ENCODE results near the gene SWT1.
"Not testable (repeated sequence)": the region's sequence is repeated elsewhere in the genome, so short reads cannot be mapped to it uniquely, and the experiment has no call there.

Gene SWT1

DNA sequence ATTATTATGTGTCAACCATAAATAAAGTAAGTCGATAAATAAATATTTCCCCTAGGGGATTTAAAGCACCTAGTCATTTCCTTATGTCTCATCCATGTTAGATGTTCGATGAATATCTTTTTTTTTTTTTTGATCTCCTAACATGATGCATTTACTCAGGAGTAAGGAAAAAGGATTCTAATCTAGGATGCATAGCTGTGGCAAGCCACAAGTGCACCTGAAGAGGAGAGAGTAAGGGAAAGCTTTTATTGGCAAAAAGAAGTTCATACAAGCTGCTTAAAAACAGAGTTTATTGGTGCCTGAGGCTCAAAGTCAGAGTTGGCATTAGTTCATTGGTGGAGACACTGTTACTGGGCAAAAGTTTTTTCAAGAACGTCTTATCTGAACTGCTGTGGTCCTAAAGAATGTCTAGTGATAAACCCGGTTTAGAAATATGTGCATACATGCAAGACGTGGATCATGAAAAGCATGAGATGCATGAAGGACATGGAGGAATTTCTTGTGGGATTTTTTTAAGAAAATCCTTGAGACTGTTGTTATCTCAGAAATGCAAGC is 51.7 kb downstream of the SWT1 start:
- DNase-seq, result no peak
- no peaks in the 10 kb centered on the region for H3K27me3 Mint-ChIP-seq
- H3K4me3 Mint-ChIP-seq, result no peak overlapping the region
- peaks cover 8% of the 10 kb centered on the region for H3K9me3 Mint-ChIP-seq
- H3K27ac Mint-ChIP-seq, result no peak overlapping the region
- H3K36me3 Mint-ChIP-seq, result peaks cover 7% of the 10 kb centered on the region
- H3K4me1 Mint-ChIP-seq, result no peaks in the 10 kb centered on the region
- CTCF ChIA-PET, result no interaction called here

DNA sequence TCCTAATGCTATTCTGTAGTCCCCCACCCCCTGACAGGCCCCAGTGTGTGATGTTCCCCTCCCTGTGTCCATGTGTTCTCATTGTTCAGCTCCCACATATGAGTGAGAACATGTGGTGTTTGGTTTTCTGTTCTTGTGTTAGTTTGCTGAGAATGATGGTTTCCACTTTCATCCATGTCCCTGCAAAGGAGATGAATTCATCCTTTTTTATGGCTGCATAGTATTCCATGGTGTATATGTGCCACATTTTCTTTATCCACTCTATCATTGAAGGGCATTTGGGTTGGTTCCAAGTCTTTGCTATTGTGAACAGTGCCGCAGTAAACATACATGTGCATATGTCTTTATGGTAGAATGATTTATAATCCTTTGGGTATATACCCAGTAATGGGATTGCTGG is 52.4 kb downstream of the SWT1 start:
- H3K4me1 Mint-ChIP-seq, H3K27ac Mint-ChIP-seq, CTCF ChIA-PET, H3K9me3 Mint-ChIP-seq, H3K4me3 Mint-ChIP-seq, H3K27me3 Mint-ChIP-seq, DNase-seq, H3K36me3 Mint-ChIP-seq: not testable (repeated sequence)

DNA sequence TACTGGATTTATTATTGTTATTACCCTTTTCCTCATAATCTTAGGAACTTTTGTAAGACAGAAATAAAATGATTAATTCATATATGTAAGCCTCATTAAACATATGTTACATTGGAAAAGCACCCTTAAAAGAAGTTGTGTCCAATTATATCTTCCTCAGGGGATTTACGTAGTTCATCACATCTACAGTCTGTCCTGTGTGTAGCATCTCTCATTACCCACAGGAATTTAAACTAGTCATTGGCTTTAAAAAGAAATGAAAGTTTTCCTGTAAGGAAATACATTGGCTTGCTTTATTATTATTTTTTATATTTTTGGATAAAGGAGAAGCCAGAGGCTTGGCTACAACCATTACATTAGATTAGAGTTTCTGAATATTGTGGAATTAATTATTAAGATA is 56.1 kb downstream of the SWT1 start:
- Mint-ChIP-seq H3K4me3 (no peak overlapping the region), H3K36me3 (peaks cover 7% of the 10 kb centered on the region), H3K27me3 (no peaks in the 10 kb centered on the region), H3K27ac (no peak overlapping the region), H3K9me3 (peaks cover 8% of the 10 kb centered on the region), H3K4me1 (no peaks in the 10 kb centered on the region)
- DNase-seq, result no peak
- CTCF ChIA-PET, result no interaction called here

DNA sequence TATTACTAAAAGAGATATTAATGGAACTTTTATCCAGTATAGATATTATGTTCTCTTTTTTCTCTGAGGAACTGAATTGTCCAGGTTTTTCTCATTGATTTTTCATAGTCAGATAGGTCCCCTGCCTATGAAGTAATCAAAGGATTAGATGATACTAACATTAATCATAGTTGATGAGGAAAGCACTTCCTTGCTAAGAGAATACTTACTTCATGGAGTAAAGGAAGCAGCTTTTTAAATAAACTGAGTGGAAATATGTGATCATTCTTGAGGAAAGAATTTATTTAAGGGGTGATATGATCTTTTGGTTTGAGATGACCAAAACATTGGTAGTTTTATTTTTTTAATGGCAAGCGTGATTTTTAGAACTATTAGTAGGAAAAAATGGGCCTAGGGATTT is 58.9 kb downstream of the SWT1 start:
- DNase-seq, result no peak
- Mint-ChIP-seq H3K27ac (no peak overlapping the region), H3K4me3 (no peak overlapping the region), H3K36me3 (no peaks in the 10 kb centered on the region), H3K27me3 (no peaks in the 10 kb centered on the region), H3K4me1 (no peaks in the 10 kb centered on the region), H3K9me3 (no peaks in the 10 kb centered on the region)
- CTCF ChIA-PET, result no interaction called here

DNA sequence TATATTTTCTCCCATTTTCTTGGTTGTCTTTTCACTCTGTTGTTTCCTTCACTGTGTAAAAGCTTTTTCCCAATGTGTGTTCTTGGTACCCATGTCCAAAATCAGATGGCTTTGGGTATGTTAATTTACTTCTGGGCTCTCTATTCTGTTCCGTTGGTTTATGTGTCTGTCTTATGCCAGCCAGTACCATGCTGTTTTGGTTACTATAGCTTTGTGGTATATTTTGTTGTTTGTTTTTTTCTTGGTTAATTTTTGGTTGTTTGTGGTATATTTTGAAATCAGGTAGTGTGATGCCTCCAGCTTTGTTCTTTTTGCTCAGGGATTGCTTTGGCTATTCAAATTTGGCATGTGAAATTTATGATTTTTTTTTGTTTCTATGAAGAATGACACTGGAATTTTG is 67.2 kb downstream of the SWT1 start:
- Mint-ChIP-seq H3K27me3 (no peaks in the 10 kb centered on the region), H3K4me1 (peaks cover 5% of the 10 kb centered on the region), H3K9me3 (peaks cover 3% of the 10 kb centered on the region), H3K27ac (no peak overlapping the region), H3K36me3 (peaks cover 5% of the 10 kb centered on the region), H3K4me3 (no peak overlapping the region)
- CTCF ChIA-PET, result no interaction called here
- DNase-seq, result no peak

DNA sequence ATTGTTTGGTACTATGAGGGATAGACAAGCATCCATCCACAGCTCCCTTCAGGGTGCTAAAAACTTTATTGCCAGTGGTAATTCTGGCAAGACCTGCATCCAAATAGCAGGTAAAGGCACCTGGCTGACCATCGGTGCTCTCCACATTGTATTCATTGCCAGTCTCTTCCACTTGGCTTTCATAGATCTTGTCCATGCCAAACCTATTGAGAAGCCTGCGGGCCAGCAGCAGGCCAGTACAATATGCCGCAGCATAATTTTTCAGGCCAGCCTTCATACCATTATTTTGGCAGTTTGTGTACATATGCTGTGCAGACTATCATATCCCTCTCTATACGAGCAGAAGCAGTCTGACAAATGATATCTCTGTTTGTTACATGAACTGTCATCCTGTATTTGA is 70.2 kb downstream of the SWT1 start:
- CTCF ChIA-PET, result no interaction called here

GRCh38 chr1:185228979-185229378 is 72.0 kb downstream of the SWT1 start:
- CTCF ChIA-PET, result interaction anchor here (1.1 kb wide), 1 partner anchor 452 kb away, joined by 3 read pairs; no protein-coding TSS in a partner anchor
- Mint-ChIP-seq H3K36me3 (peaks cover 2% of the 10 kb centered on the region), H3K9me3 (peaks cover 3% of the 10 kb centered on the region), H3K27me3 (no peaks in the 10 kb centered on the region), H3K27ac (no peak overlapping the region), H3K4me3 (no peak overlapping the region), H3K4me1 (peaks cover 7% of the 10 kb centered on the region)
- no peak for DNase-seq

More for the DNA sequence above, 70.2 kb downstream of the SWT1 start:
- no peak overlapping the region for H3K4me3 Mint-ChIP-seq
- no peak overlapping the region for H3K27ac Mint-ChIP-seq
- no peaks in the 10 kb centered on the region for H3K27me3 Mint-ChIP-seq
- DNase-seq, result no peak
- H3K9me3 Mint-ChIP-seq, result peaks cover 3% of the 10 kb centered on the region
- peaks cover 5% of the 10 kb centered on the region for H3K36me3 Mint-ChIP-seq
- H3K4me1 Mint-ChIP-seq, result peaks cover 7% of the 10 kb centered on the region

- no peaks in the 10 kb centered on the region for H3K9me3 Mint-ChIP-seq
- H3K4me3 Mint-ChIP-seq, result no peak overlapping the region
- no peaks in the 10 kb centered on the region for H3K27me3 Mint-ChIP-seq
- peaks cover 2% of the 10 kb centered on the region for H3K36me3 Mint-ChIP-seq
- H3K27ac Mint-ChIP-seq, result no peak overlapping the region
- no peak for DNase-seq
- CTCF ChIA-PET, result no interaction called here
- peaks cover 7% of the 10 kb centered on the region for H3K4me1 Mint-ChIP-seq
These were observed 73.0 kb downstream of the SWT1 start for GRCh38 chr1:185229981-185230380.

DNA sequence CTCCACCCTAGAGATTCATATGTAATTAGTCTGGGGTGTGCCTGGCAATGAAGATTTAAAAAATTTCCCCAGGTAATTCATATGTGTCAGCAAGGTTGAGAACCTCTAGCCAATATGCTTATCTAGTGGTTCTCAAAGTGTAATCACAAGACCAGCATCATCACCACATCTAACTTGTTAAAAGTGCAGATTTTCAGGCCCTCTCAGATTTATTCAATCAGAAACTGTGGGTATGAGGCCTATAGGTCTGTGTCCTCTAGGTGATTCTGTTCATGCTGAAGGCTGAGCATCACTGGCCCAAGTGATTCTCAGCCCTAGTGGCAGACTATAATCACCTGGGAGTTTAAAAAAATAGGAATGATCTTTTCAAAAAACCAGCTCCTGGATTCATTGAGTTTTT is 75.9 kb downstream of the SWT1 start:
- peaks cover 7% of the 10 kb centered on the region for H3K4me1 Mint-ChIP-seq
- H3K4me3 Mint-ChIP-seq, result no peak overlapping the region
- CTCF ChIA-PET, result no interaction called here
- no peak for DNase-seq
- peaks cover 8% of the 10 kb centered on the region for H3K9me3 Mint-ChIP-seq
- no peaks in the 10 kb centered on the region for H3K27me3 Mint-ChIP-seq
- no peak overlapping the region for H3K27ac Mint-ChIP-seq
- H3K36me3 Mint-ChIP-seq, result peaks cover 6% of the 10 kb centered on the region

- CTCF ChIA-PET, H3K9me3 Mint-ChIP-seq, H3K27me3 Mint-ChIP-seq, H3K4me1 Mint-ChIP-seq, H3K36me3 Mint-ChIP-seq, H3K27ac Mint-ChIP-seq, H3K4me3 Mint-ChIP-seq, DNase-seq: not testable (repeated sequence)
These were observed 77.2 kb downstream of the SWT1 start for GRCh38 chr1:185234183-185234582.

- H3K27ac Mint-ChIP-seq, H3K9me3 Mint-ChIP-seq, DNase-seq, CTCF ChIA-PET, H3K4me3 Mint-ChIP-seq, H3K36me3 Mint-ChIP-seq, H3K27me3 Mint-ChIP-seq: not testable (repeated sequence)
- H3K4me1 Mint-ChIP-seq, result peaks cover 14% of the 10 kb centered on the region
These were observed 80.2 kb downstream of the SWT1 start for GRCh38 chr1:185237176-185237575.

DNA sequence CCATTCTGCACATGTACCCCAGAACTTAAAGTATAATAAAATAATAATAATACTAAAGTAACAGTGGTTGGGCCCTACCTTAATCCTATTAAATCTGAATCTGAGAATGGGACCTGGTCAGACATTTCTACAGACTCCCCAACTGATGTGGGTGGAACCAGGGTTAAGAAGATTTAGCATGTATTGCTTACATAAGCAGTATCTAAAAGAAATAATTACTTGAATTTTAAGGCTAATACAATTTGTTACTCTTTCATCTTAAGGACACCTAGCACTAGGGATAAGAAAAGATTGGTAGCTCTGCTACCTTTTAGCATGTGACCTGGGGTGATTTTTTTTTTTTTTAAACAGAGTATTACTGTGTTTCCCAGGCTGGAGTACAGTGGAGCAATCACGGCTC is 80.7 kb downstream of the SWT1 start:
- peaks cover 8% of the 10 kb centered on the region for H3K9me3 Mint-ChIP-seq
- CTCF ChIA-PET, result interaction anchor here (1.2 to 3.2 kb wide), 2 partner anchors 70 to 442 kb away, joined by 3 to 33 read pairs; no protein-coding TSS in a partner anchor
- no peak overlapping the region for H3K4me3 Mint-ChIP-seq
- peaks cover 14% of the 10 kb centered on the region for H3K4me1 Mint-ChIP-seq
- no peak overlapping the region for H3K27ac Mint-ChIP-seq
- no peaks in the 10 kb centered on the region for H3K27me3 Mint-ChIP-seq
- DNase-seq, result no peak
- H3K36me3 Mint-ChIP-seq, result peaks cover 6% of the 10 kb centered on the region

GRCh38 chr1:185238447-185238846 is 81.5 kb downstream of the SWT1 start:
- CTCF ChIA-PET, result interaction anchor here (0.6 to 3.2 kb wide), 7 partner anchors 43 to 441 kb away, joined by 3 to 33 read pairs (median 3); no protein-coding TSS in a partner anchor
- no peak for DNase-seq
- Mint-ChIP-seq H3K4me3 (no peak overlapping the region), H3K27ac (no peak overlapping the region), H3K4me1 (peaks cover 14% of the 10 kb centered on the region), H3K27me3 (no peaks in the 10 kb centered on the region), H3K9me3 (peaks cover 8% of the 10 kb centered on the region), H3K36me3 (peaks cover 4% of the 10 kb centered on the region)

DNA sequence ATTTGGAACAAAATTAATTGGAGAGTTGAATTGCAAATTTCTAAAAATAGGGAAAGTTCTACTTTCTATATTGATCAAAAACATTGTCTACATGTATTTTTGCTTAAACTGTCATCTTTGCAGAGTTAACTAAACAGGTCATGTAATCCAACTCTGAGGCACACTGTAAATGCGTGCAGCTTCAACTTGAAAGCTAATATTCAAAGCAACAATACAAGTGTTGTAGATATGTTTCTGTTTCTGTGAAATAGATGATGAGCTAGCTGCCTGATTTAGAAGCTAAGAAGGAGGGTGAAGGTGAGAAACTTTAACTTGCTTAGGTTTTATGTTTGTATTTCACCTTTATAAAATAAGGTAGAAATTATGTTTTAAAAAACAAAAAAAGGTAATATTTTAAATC is 82.9 kb downstream of the SWT1 start:
- no peak for DNase-seq
- Mint-ChIP-seq H3K36me3 (peaks cover 4% of the 10 kb centered on the region), H3K27me3 (no peaks in the 10 kb centered on the region), H3K9me3 (peaks cover 8% of the 10 kb centered on the region), H3K27ac (no peak overlapping the region), H3K4me1 (peaks cover 14% of the 10 kb centered on the region), H3K4me3 (no peak overlapping the region)
- CTCF ChIA-PET, result interaction anchor here (0.7 to 3.2 kb wide), 3 partner anchors 356 to 440 kb away, joined by 3 to 33 read pairs (median 5); no protein-coding TSS in a partner anchor

- Mint-ChIP-seq H3K27me3 (no peaks in the 10 kb centered on the region), H3K36me3 (peaks cover 2% of the 10 kb centered on the region), H3K4me3 (no peak overlapping the region), H3K27ac (no peak overlapping the region), H3K4me1 (peaks cover 14% of the 10 kb centered on the region), H3K9me3 (peaks cover 8% of the 10 kb centered on the region)
- CTCF ChIA-PET, result interaction anchor here (1.2 kb wide), 1 partner anchor 44 kb away, joined by 3 read pairs; no protein-coding TSS in a partner anchor
- DNase-seq, result no peak
These were observed 84.2 kb downstream of the SWT1 start for GRCh38 chr1:185241127-185241526.
